Activated B cell treated with CpG ODN at 0.5 μM for 24 hours (primary cell): ENCODE results near the gene CDH11. TPM values are rescaled to one million over a fixed set of nuclear protein-coding genes. Genes with fewer than 3 reads are reported as not detected.

ENCODE experiments used
- ATAC-seq: fragments of 200-7000 bp; cut with Tn5 transposase; one replicate; pipeline ENCODE4 v1.10.0; 2021; ENCODE audit warnings: low read depth, mild to moderate bottlenecking, moderate library complexity
- CTCF ChIA-PET: fragments of 350-600 bp; sonication (Branson Sonifier 250); formaldehyde crosslinking; loops from one replicate; lab custom pipeline; 2021; ENCODE audit warnings: antibody characterized with exemption; lab: Charles Lee
- POLR2A ChIA-PET: fragments of 350-600 bp; sonication (Branson Sonifier 250); formaldehyde crosslinking; loops from one replicate; lab custom pipeline; 2021; ENCODE audit warnings: antibody characterized with exemption; lab: Charles Lee
- DNase-seq: peaks from one replicate; pipeline ENCODE4 v3.0.0; 2022
- H3K27ac Mint-ChIP-seq: one replicate; pipeline ENCODE4 v1.8.0; 2020; ENCODE audit warnings: mixed read lengths
- H3K27me3 Mint-ChIP-seq: one replicate; pipeline ENCODE4 v1.8.0; 2021; ENCODE audit warnings: mixed read lengths
- H3K36me3 Mint-ChIP-seq: one replicate; pipeline ENCODE4 v1.8.0; 2021; ENCODE audit warnings: low read depth, mixed read lengths
- H3K4me1 Mint-ChIP-seq: one replicate; pipeline ENCODE4 v1.8.0; 2021; ENCODE audit warnings: mixed read lengths
- H3K4me3 Mint-ChIP-seq: one replicate; pipeline ENCODE4 v1.8.0; 2020; ENCODE audit warnings: mild to moderate bottlenecking, mixed read lengths
- H3K9me3 Mint-ChIP-seq: one replicate; pipeline ENCODE4 v1.8.0; 2020; ENCODE audit warnings: mixed read lengths
- CTCF ChIP-seq: fragments of 200-600 bp; IDR thresholded peaks from one replicate; pipeline ENCODE4 v1.8.0; 2022; ENCODE audit warnings: antibody characterized with exemption, mild to moderate bottlenecking
- intact Hi-C: fragments of 100-400 bp; cut with micrococcal nuclease; formaldehyde crosslinking; loops from one replicate; pipeline ENCODE4 v1.15.1; 2024
- total RNA-seq: library from RNA; stranded (reverse); gene quantifications from 2 replicates; pipeline ENCODE4 v1.2.3, GENCODE V29; 2022

The CDH11 gene
- total RNA-seq, 1 donor from 2014 or later: not detected

GRCh38 chr16:64948056-64948455, 173.8 kb downstream of the CDH11 start:
- ATAC-seq (no peak), DNase-seq (no peak)
- no peaks in the 10 kb centered on the region for H3K36me3 Mint-ChIP-seq
- H3K27me3 Mint-ChIP-seq: no peaks in the 10 kb centered on the region
- POLR2A ChIA-PET: no interaction called here
- peaks cover 10% of the 10 kb centered on the region for H3K9me3 Mint-ChIP-seq
- H3K4me1 Mint-ChIP-seq: no peaks in the 10 kb centered on the region
- CTCF ChIA-PET: no interaction called here
- intact Hi-C loops: no loop called here
- H3K4me3 Mint-ChIP-seq: no peak overlapping the region
- no peak overlapping the region for H3K27ac Mint-ChIP-seq
- TF ChIP-seq CTCF: no peak

- Mint-ChIP-seq H3K9me3 (peaks cover 10% of the 10 kb centered on the region), H3K4me3 (no peak overlapping the region), H3K36me3 (no peaks in the 10 kb centered on the region), H3K27me3 (no peaks in the 10 kb centered on the region), H3K27ac (no peak overlapping the region), H3K4me1 (no peaks in the 10 kb centered on the region)
- CTCF ChIA-PET: no interaction called here
- ATAC-seq (no peak), DNase-seq (no peak)
- intact Hi-C loops: no loop called here
- no peak for TF ChIP-seq CTCF
- POLR2A ChIA-PET: no interaction called here
These were observed 174.2 kb downstream of the CDH11 start for GRCh38 chr16:64947651-64948050.

GRCh38 chr16:64933885-64934284, 188.0 kb downstream of the CDH11 start:
- peaks cover 5% of the 10 kb centered on the region for H3K9me3 Mint-ChIP-seq
- ATAC-seq (no peak), DNase-seq (no peak)
- H3K27me3 Mint-ChIP-seq: no peaks in the 10 kb centered on the region
- no peaks in the 10 kb centered on the region for H3K36me3 Mint-ChIP-seq
- intact Hi-C loops: no loop called here
- POLR2A ChIA-PET: no interaction called here
- no peak overlapping the region for H3K27ac Mint-ChIP-seq
- CTCF ChIA-PET: no interaction called here
- H3K4me3 Mint-ChIP-seq: no peak overlapping the region
- no peaks in the 10 kb centered on the region for H3K4me1 Mint-ChIP-seq
- TF ChIP-seq CTCF: no peak

GRCh38 chr16:64926476-64926875, 195.4 kb downstream of the CDH11 start:
- Mint-ChIP-seq H3K9me3 (peaks cover 7% of the 10 kb centered on the region), H3K27me3 (no peaks in the 10 kb centered on the region), H3K36me3 (no peaks in the 10 kb centered on the region), H3K27ac (no peak overlapping the region), H3K4me3 (no peak overlapping the region), H3K4me1 (no peaks in the 10 kb centered on the region)
- intact Hi-C loops: no loop called here
- POLR2A ChIA-PET: no interaction called here
- no peak for ATAC-seq
- TF ChIP-seq CTCF: no peak
- CTCF ChIA-PET: no interaction called here
- DNase-seq: no peak

- no peak for TF ChIP-seq CTCF
- Mint-ChIP-seq H3K27ac (no peak overlapping the region), H3K36me3 (no peaks in the 10 kb centered on the region), H3K4me3 (no peak overlapping the region), H3K4me1 (no peaks in the 10 kb centered on the region), H3K9me3 (peaks cover 7% of the 10 kb centered on the region), H3K27me3 (no peaks in the 10 kb centered on the region)
- POLR2A ChIA-PET: no interaction called here
- DNase-seq: no peak
- intact Hi-C loops: no loop called here
- CTCF ChIA-PET: no interaction called here
- ATAC-seq: no peak
These were observed 196.7 kb downstream of the CDH11 start for GRCh38 chr16:64925166-64925565.
